GM12878 (cell line): Measurements from ENCODE around the gene KIF20B. TPM values are rescaled to one million over a fixed set of nuclear protein-coding genes. Genes with fewer than 3 reads are reported as not detected.

Source experiments
- ATAC-seq: fragments of 200-7000 bp; cut with Tn5 transposase; 3 replicates; pipeline ENCODE4 v1.9.1; 2020; ENCODE audit warnings: mild to moderate bottlenecking, moderate library complexity
- BruUV-seq: library from RNA; stranded (reverse); fragments of 400-500 nt; replicated peaks from 2 replicates; lab custom pipeline; 2021; lab: Mats Ljungman, UMichigan
- CTCF ChIA-PET: fragments of 300-600 bp; sonication (Branson Sonifier 250); formaldehyde crosslinking; extraction: SDS; loops from one replicate; lab custom pipeline; 2021; ENCODE audit warnings: inconsistent platforms; lab: Yijun Ruan, JAX
- POLR2A ChIA-PET: fragments of 350-600 bp; formaldehyde crosslinking; extraction: SDS; loops from one replicate; lab custom pipeline; 2021; ENCODE audit warnings: inconsistent platforms; lab: Charles Lee
- RAD21 ChIA-PET: fragments of 300-600 bp; sonication (Branson Sonifier 250); formaldehyde crosslinking; loops from one replicate; lab custom pipeline; 2023; ENCODE audit warnings: antibody characterized with exemption; ENCODE audit not compliant: unreplicated experiment; lab: Charles Lee
- SMC1A ChIA-PET: fragments of 300-600 bp; sonication (Branson Sonifier 250); formaldehyde crosslinking; loops from one replicate; lab custom pipeline; 2023; ENCODE audit not compliant: unreplicated experiment, uncharacterized antibody; lab: Charles Lee
- DNase-seq: peaks from one replicate; pipeline ENCODE4 v3.0.0-alpha.2; 2011; ENCODE audit warnings: low read depth, low spot score
- FAIRE-seq: peaks from 3 replicates; lab custom pipeline; 2011; peaks lifted over from hg19 to GRCh38; lab: Jason Lieb, UNC
- H2AFZ ChIP-seq: 2 replicates; pipeline ENCODE4 v1.6.0; 2011; ENCODE audit warnings: low read depth, low read length, control low read depth; ENCODE audit not compliant: control insufficient read depth
- H3K27ac ChIP-seq: 2 replicates; pipeline ENCODE4 v1.5.1; 2011; ENCODE audit warnings: control low read depth; ENCODE audit not compliant: control insufficient read depth, insufficient read depth
- H3K27me3 ChIP-seq, 2 experiments: replicated peaks in 1 of 2; 2 replicates each; pipeline versions ENCODE4 v1.6.0 to v1.6.1; 2011; ENCODE audit warnings: low read length in 1 of 2; ENCODE audit not compliant: control insufficient read depth in 2 of 2, insufficient read depth in 2 of 2
- H3K36me3 ChIP-seq, 2 experiments: 2 replicates each; pipeline ENCODE4 v1.5.1; 2011; ENCODE audit warnings: low read length in 1 of 2; ENCODE audit not compliant: control insufficient read depth in 2 of 2, insufficient read depth in 2 of 2
- H3K4me1 ChIP-seq: 2 replicates; pipeline ENCODE4 v1.6.1; 2011; ENCODE audit warnings: mild to moderate bottlenecking, low read length, moderate library complexity, mixed read lengths; ENCODE audit not compliant: control insufficient read depth, insufficient read depth
- H3K4me2 ChIP-seq: 2 replicates; pipeline ENCODE4 v1.6.0; 2011; ENCODE audit warnings: control low read depth; ENCODE audit not compliant: control insufficient read depth, insufficient read depth
- H3K4me3 ChIP-seq: fragments of 200-600 bp; sonication (generic); 2 replicates; pipeline ENCODE4 v1.5.1; 2016
- H3K79me2 ChIP-seq: 2 replicates; pipeline ENCODE4 v1.6.0; 2011; ENCODE audit warnings: low read length; ENCODE audit not compliant: control insufficient read depth, insufficient read depth
- H3K9ac ChIP-seq: 2 replicates; pipeline ENCODE4 v1.8.0; 2011; ENCODE audit warnings: low read length, control low read depth, mixed read lengths; ENCODE audit not compliant: control insufficient read depth, insufficient read depth
- H3K9me3 ChIP-seq: replicated peaks from 3 replicates; pipeline ENCODE4 v1.5.1; 2011; ENCODE audit warnings: mild to moderate bottlenecking, low read length; ENCODE audit not compliant: control insufficient read depth, insufficient read depth
- H4K20me1 ChIP-seq: 2 replicates; pipeline ENCODE4 v1.6.0; 2011; ENCODE audit not compliant: control insufficient read depth, insufficient read depth
- ATF7 ChIP-seq: fragments of 450-650 bp; IDR thresholded peaks from 2 replicates; pipeline ENCODE4 v1.6.1; 2016; ENCODE audit warnings: low read depth, mild to moderate bottlenecking
- BMI1 ChIP-seq: fragments of 450-650 bp; IDR thresholded peaks from 2 replicates; pipeline ENCODE4 v1.6.1; 2016; ENCODE audit warnings: mild to moderate bottlenecking, moderate library complexity, borderline replicate concordance
- CHD2 ChIP-seq: IDR thresholded peaks from 2 replicates; pipeline ENCODE4 v1.6.1; 2011; ENCODE audit warnings: low read depth, low read length, improper control_type of control experiment, borderline replicate concordance
- HCFC1 ChIP-seq: fragments of 150-350 bp; IDR thresholded peaks from 2 replicates; pipeline ENCODE4 v1.6.1; 2014; ENCODE audit warnings: low read length
- HDAC2 ChIP-seq: fragments of 200-600 bp; sonication (generic); IDR thresholded peaks from 2 replicates; pipeline ENCODE4 v1.6.1; 2017
- IKZF1 ChIP-seq: fragments of 450-650 bp; conservative IDR thresholded peaks from 2 replicates; pipeline ENCODE4 v1.6.1; 2017; ENCODE audit warnings: antibody characterized with exemption, mild to moderate bottlenecking
- IRF5 ChIP-seq: fragments of 450-650 bp; IDR thresholded peaks from 2 replicates; pipeline ENCODE4 v1.6.1; 2017; ENCODE audit warnings: borderline replicate concordance
- MXI1 ChIP-seq: fragments of 150-350 bp; IDR thresholded peaks from 2 replicates; pipeline ENCODE4 v1.6.1; 2011; ENCODE audit warnings: low read depth, mild to moderate bottlenecking, inconsistent platforms, low read length, improper control_type of control experiment
- NFXL1 ChIP-seq: fragments of 450-650 bp; IDR thresholded peaks from 2 replicates; pipeline ENCODE4 v1.6.1; 2017; ENCODE audit warnings: antibody characterized with exemption, mild to moderate bottlenecking, borderline replicate concordance
- POLR2A ChIP-seq: IDR thresholded peaks from 2 replicates; pipeline ENCODE4 v1.6.1; 2011; ENCODE audit warnings: low read depth, mild to moderate bottlenecking, low read length
- POU2F2 ChIP-seq: IDR thresholded peaks from 3 replicates; pipeline ENCODE4 v1.6.1; 2011; ENCODE audit warnings: low read depth, mild to moderate bottlenecking, low read length, borderline replicate concordance
- RAD51 ChIP-seq: fragments of 450-650 bp; IDR thresholded peaks from 2 replicates; pipeline ENCODE4 v1.6.1; 2016; ENCODE audit warnings: moderate library complexity, mild to moderate bottlenecking, inconsistent platforms
- SKIL ChIP-seq: fragments of 450-650 bp; IDR thresholded peaks from 2 replicates; pipeline ENCODE4 v1.6.1; 2017; ENCODE audit warnings: mild to moderate bottlenecking, low read depth, inconsistent platforms; ENCODE audit not compliant: poor library complexity, severe bottlenecking
- SPI1 ChIP-seq: IDR thresholded peaks from 2 replicates; pipeline ENCODE4 v1.6.1; 2011; ENCODE audit warnings: low read depth, mild to moderate bottlenecking, low read length, moderate library complexity, borderline replicate concordance; ENCODE audit not compliant: insufficient read depth
- SREBF1 ChIP-seq: IDR thresholded peaks from 2 replicates; pipeline ENCODE4 v1.6.1; 2012; ENCODE audit warnings: mild to moderate bottlenecking, low read length
- WGBS: methylation state at CpG from one replicate; pipeline ENCODE4 v1.1.6; 2016; ENCODE audit warnings: low lambda C conversion rate; ENCODE audit not compliant: insufficient replicate concordance, insufficient coverage; ENCODE audit errors: missing lambda C conversion rate; 5-methylcytosine and 5-hydroxymethylcytosine counted together
- in situ Hi-C: fragments of 300-500 bp; cut with MboI; formaldehyde crosslinking; loops from 9 replicates; pipeline ENCODE4 v1.14.3; 2018; ENCODE audit warnings: mixed read lengths
- intact Hi-C: fragments of 100-400 bp; cut with micrococcal nuclease; formaldehyde crosslinking; loops from one replicate; pipeline ENCODE4 v1.14.2; 2022; ENCODE audit not compliant: unreplicated experiment
- polyA plus RNA-seq, 11 experiments: library from polyadenylated mRNA; depleted of rRNA in 4 of 11; unstranded in 6 of 11; stranded (reverse) in 5 of 11; fragments of >200 nt; fragmentation: Nextera tagmentation in 4 of 11; fragmentation: Illumina TruSeq in 1 of 11; extraction: Ambion mirVana in 4 of 11; extraction: Trizol in 1 of 11; gene quantifications; 1 replicate in 1 of 11; 2 replicates in 10 of 11; pipeline versions ENCODE4 v1.2.1 to v1.2.3, GENCODE V29; 2011 to 2016; ENCODE audit warnings: inconsistent platforms in 2 of 11, missing spikeins in 2 of 11, low read depth in 1 of 11
- total RNA-seq, 4 experiments: library from RNA; depleted of rRNA in 3 of 4; stranded (reverse); fragments of >200 nt in 3 of 4; fragmentation: Illumina TruSeq in 1 of 4; extraction: Trizol in 1 of 4; gene quantifications; 2 replicates each; pipeline versions ENCODE4 v1.2.1 to v1.2.3, GENCODE V29; 2013 to 2021
- TF ChIP-seq, protein P1 (sequence below): fragments of 450-650 bp; IDR thresholded peaks from 2 replicates; pipeline ENCODE4 v1.6.1; 2016; ENCODE audit warnings: mild to moderate bottlenecking
- TF ChIP-seq, protein P2 (sequence below): IDR thresholded peaks from 2 replicates; pipeline ENCODE4 v1.6.1; 2012; ENCODE audit warnings: low read depth, low read length, improper control_type of control experiment

The KIF20B gene
- total and polyA plus RNA-seq, 10 of the 15 experiments (the other 5 are each of a cell fraction or from before 2014, with no cell fraction given): 15.6 to 67.7 (median 44.3) TPM

GRCh38 chr10:89651916-89652573, 49.3 kb upstream of the KIF20B start (continued):
- TF ChIP-seq ATF7 (peak; percentile 99), SPI1 (peak; percentile 50; the same call in 1 of the 2 replicates), IKZF1 (peak; percentile 20; the same call in 1 of the 2 replicates)
- TF ChIP-seq, protein P1, sequence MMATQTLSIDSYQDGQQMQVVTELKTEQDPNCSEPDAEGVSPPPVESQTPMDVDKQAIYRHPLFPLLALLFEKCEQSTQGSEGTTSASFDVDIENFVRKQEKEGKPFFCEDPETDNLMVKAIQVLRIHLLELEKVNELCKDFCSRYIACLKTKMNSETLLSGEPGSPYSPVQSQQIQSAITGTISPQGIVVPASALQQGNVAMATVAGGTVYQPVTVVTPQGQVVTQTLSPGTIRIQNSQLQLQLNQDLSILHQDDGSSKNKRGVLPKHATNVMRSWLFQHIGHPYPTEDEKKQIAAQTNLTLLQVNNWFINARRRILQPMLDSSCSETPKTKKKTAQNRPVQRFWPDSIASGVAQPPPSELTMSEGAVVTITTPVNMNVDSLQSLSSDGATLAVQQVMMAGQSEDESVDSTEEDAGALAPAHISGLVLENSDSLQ: no peak

DNA sequence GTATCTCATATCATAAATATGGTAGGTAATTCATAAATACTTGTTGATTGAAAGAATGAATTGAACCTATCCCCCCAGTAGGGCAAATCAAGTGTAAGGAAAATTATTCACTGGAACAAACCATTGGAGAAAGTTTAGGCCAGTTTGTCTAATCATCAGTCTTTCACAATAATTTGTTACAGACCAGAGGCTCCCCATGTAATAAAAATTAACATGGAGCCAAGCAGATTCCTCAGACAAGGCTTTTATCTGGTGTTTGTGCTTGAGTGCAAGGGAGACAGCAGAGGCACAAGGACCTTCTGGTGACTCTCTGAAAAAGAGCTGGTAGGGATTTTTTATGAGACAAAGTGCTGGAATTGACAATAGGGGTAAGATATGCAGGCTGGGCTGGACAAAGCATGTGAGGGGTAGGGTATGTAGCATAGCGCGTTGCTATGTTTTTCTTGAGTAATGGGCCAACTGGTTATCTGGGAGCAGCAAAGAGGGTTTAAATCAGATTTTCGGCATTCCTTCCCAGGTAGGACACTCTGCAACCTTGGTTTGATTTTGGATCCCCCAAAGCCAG, 48.5 kb upstream of the KIF20B start:
- H4K20me1 ChIP-seq: no peaks in the 10 kb centered on the region
- H3K9me3 ChIP-seq: peaks cover 10% of the 10 kb centered on the region; the same call in 2 of the 3 replicates
- H3K79me2 ChIP-seq: no peaks in the 10 kb centered on the region
- FAIRE-seq: no peak
- ChIA-PET RAD21 (interaction anchor here (0.9 to 2.0 kb wide), 4 partner anchors 9 to 49 kb away, joined by 3 to 15 read pairs (median 4); partner anchors contain the start of gene KIF20B), CTCF (interaction anchor here (0.7 to 3.7 kb wide), 3 partner anchors 10 to 24 kb away, joined by 4 to 18 read pairs (median 9); no protein-coding TSS in a partner anchor), SMC1A (interaction anchor here (0.7 to 4.1 kb wide), 2 partner anchors 10 to 85 kb away, joined by 3 to 21 read pairs; no protein-coding TSS in a partner anchor), POLR2A (interaction anchor here (3.1 kb wide), 1 partner anchor 9 kb away, joined by 13 read pairs; no protein-coding TSS in a partner anchor)
- peaks cover 23% of the 10 kb centered on the region for H3K4me1 ChIP-seq
- BruUV-seq: no TSS peak
- DNase-seq: no peak
- peak overlapping the region; percentile 30 for H3K27ac ChIP-seq
- WGBS: 96% methylated on average over 3 of the region's 3 CpGs
- no peak overlapping the region; the same call in 1 of the 2 replicates for H3K9ac ChIP-seq
- peak; percentile 7 for ATAC-seq
- H3K27me3 ChIP-seq: no peaks in the 10 kb centered on the region
- no peak overlapping the region for H3K4me3 ChIP-seq
- H2AFZ ChIP-seq: no peak overlapping the region
- H3K4me2 ChIP-seq: peak overlapping the region; percentile 65
- in situ Hi-C loops (no loop called here), intact Hi-C loops (loop anchor here (1.0 to 10.0 kb wide), 3 partner anchors 9 to 402 kb away; partner anchors contain the start of gene KIF20B)
- no peaks in the 10 kb centered on the region for H3K36me3 ChIP-seq
- TF ChIP-seq MXI1 (no peak), NFXL1 (no peak), HDAC2 (no peak), RAD51 (no peak), SREBF1 (no peak), BMI1 (no peak), POU2F2 (no peak), POLR2A (no peak), CHD2 (no peak), HCFC1 (no peak), IRF5 (no peak), SKIL (no peak)
- TF ChIP-seq, protein P2, sequence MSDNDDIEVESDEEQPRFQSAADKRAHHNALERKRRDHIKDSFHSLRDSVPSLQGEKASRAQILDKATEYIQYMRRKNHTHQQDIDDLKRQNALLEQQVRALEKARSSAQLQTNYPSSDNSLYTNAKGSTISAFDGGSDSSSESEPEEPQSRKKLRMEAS: no peak
